ENCODE data around the gene GALNS. TPM values are rescaled to one million over a fixed set of nuclear protein-coding genes. Genes with fewer than 3 reads are reported as not detected.
A peak's percentile ranks its signal among the peaks of the same experiment; 100 is the strongest.

The GALNS gene
- total and polyA plus RNA-seq, 2 of the 13 experiments (the other 11 are each of a cell fraction or from before 2014, with no cell fraction given): 9.2 to 9.8 TPM

GRCh38 chr16:88856122-88856827 is 472 bp downstream of the GALNS start (continued):
- no peak for TF ChIP-seq ZNF232 (CRISPR knock-in tag; IDR thresholded peaks at IDR 0.05; ENCODE audit: borderline replicate concordance)
- TF ChIP-seq MXI1 (IDR thresholded peaks at IDR 0.05; ENCODE audit: borderline replicate concordance, low read depth, low read length): no peak
- TF ChIP-seq ZBTB1 (CRISPR knock-in tag; IDR thresholded peaks at IDR 0.05; ENCODE audit: borderline replicate concordance): no peak
- TF ChIP-seq ZNF784 (CRISPR knock-in tag; IDR thresholded peaks at IDR 0.05; ENCODE audit: borderline replicate concordance): no peak
- peak; percentile 41; the same call in 1 of the 2 replicates for TF ChIP-seq ZBTB33 (CRISPR knock-in tag; IDR thresholded peaks at IDR 0.05)
- no peak for TF ChIP-seq SMAD3 (CRISPR knock-in tag; IDR thresholded peaks at IDR 0.05)
- TF ChIP-seq ZNF672 (CRISPR knock-in tag; IDR thresholded peaks at IDR 0.05): 0 out of 2 replicates have a peak, but pooled peaks have one; percentile 9
- TF ChIP-seq HNRNPL (IDR thresholded peaks at IDR 0.05; ENCODE audit: low read depth, low read length): 0 out of 2 replicates have a peak, but pooled peaks have one; percentile 7

GRCh38 chr16:88855736-88856121 is 1.0 kb downstream of the GALNS start:
- POLR2A ChIA-PET: interaction anchor here (2.3 kb wide), 1 partner anchor 312 kb away, joined by 9 read pairs; no protein-coding TSS in a partner anchor
- H3K36me3 ChIP-seq (replicated peaks in 1 of 2; ENCODE audit: control insufficient read depth in 1 of 2, insufficient read depth in 2 of 2, low read length in 2 of 2): peaks cover 10 to 24% of the 10 kb centered on the region in 2 experiments
- H3K4me2 ChIP-seq (ENCODE audit: low read depth, low read length): peak overlapping the region; percentile 84
- ATAC-seq (no peak), DNase-seq (ENCODE audit: low spot score) (no peak), FAIRE-seq (no peak)
- H3K4me3 ChIP-seq (replicated peaks in 1 of 3; ENCODE audit: insufficient read depth in 1 of 3, low read depth in 2 of 3, low read length in 3 of 3): peak overlapping the region; percentile 54 to 73 (median 72); a peak in 5 of 6 replicates
- TF ChIP-seq ZFP91 (CRISPR knock-in tag; IDR thresholded peaks at IDR 0.05; ENCODE audit: borderline replicate concordance): 0 out of 2 replicates have a peak, but pooled peaks have one; percentile 34
- TF ChIP-seq DRAP1 (CRISPR knock-in tag; IDR thresholded peaks at IDR 0.05): no peak
- TF ChIP-seq ZNF839 (CRISPR knock-in tag; IDR thresholded peaks at IDR 0.05; ENCODE audit: borderline replicate concordance): peak; percentile 26; the same call in 1 of the 2 replicates
- intact Hi-C loops (cut with micrococcal nuclease; ENCODE audit: unreplicated experiment) (loop anchor here (5.0 kb wide), 2 partner anchors 38 to 98 kb away; no protein-coding TSS in a partner anchor), in situ Hi-C loops (cut with HindIII; ENCODE audit: extremely low pct_ligation_motif_present, low pct_unique_long_range_greater_than_20kb) (loop anchor here (5.0 kb wide), 2 partner anchors 43 to 98 kb away; partner anchors contain the start of gene APRT)
- 89% methylated on average over 10 of the region's 13 CpGs for WGBS (ENCODE audit: low lambda C conversion rate)
- no peak overlapping the region for H3K27ac ChIP-seq (ENCODE audit: extremely low read length, insufficient read depth, low read length)
- no peaks in the 10 kb centered on the region for H3K9me3 ChIP-seq (ENCODE audit: low read length)
- BruUV-seq (replicated peaks): TSS peak; percentile 40
- peaks cover 12% of the 10 kb centered on the region for H3K79me2 ChIP-seq (ENCODE audit: insufficient read depth, low read length)
- CTCF ChIA-PET (ENCODE audit: low intra/inter-chr PET ratio, low total read pairs): no interaction called here
- H4K20me1 ChIP-seq (ENCODE audit: insufficient read depth, low read length): peaks cover 3% of the 10 kb centered on the region; the same call in 1 of the 2 replicates
- H3K27me3 ChIP-seq (ENCODE audit: control insufficient read depth in 1 of 2, insufficient read depth in 2 of 2, low read length in 2 of 2): no peaks in the 10 kb centered on the region; a peak in 1 of 5 replicates
- H3K4me1 ChIP-seq (ENCODE audit: insufficient read depth, low read length): peaks cover 15% of the 10 kb centered on the region
- H3K9ac ChIP-seq (ENCODE audit: insufficient read depth, low read depth, low read length): peak overlapping the region; percentile 54; the same call in 1 of the 2 replicates
- no peak overlapping the region for H2AFZ ChIP-seq (ENCODE audit: low read length)
